A549 (cell line): ENCODE measurements around the gene ARRDC5. TPM values are rescaled to one million over a fixed set of nuclear protein-coding genes. Genes with fewer than 3 reads are reported as not detected.

Experiments
- ATAC-seq, 2 experiments: fragments of 200-7000 bp in 1 of 2; fragments of >200 bp in 1 of 2; cut with Nextera tagmentation in 1 of 2; cut with Tn5 transposase in 1 of 2; 3 replicates each; pipeline versions ENCODE4 v1.8.0 to v1.9.1; 2018 to 2020; ENCODE audit warnings: mild to moderate bottlenecking in 1 of 2, moderate library complexity in 1 of 2
- CTCF ChIA-PET: fragments of 300-600 bp; sonication (Branson Sonifier 250); formaldehyde crosslinking; extraction: SDS; loops from one replicate; lab custom pipeline; 2021; ENCODE audit warnings: antibody characterized with exemption, inconsistent platforms; lab: Yijun Ruan, JAX
- POLR2A ChIA-PET: fragments of 350-600 bp; formaldehyde crosslinking; extraction: SDS; loops from one replicate; lab custom pipeline; 2021; ENCODE audit warnings: antibody characterized with exemption, inconsistent platforms; lab: Yijun Ruan, JAX
- DNase-seq, 2 experiments: peaks; one replicate each; pipeline versions ENCODE4 v3.0.0 to v3.0.0-alpha.2; 2011 to 2016; ENCODE audit warnings: low read depth in 1 of 2, low spot score in 1 of 2
- FAIRE-seq: peaks from 2 replicates; lab custom pipeline; 2011; peaks lifted over from hg19 to GRCh38; lab: Jason Lieb, UNC
- H3K27ac ChIP-seq, 2 experiments: fragments of >200 bp; sonication (Bioruptor Twin); formaldehyde crosslinking; 3 replicates each; pipeline ENCODE4 v1.5.1; 2016 to 2017
- H3K4me1 ChIP-seq: fragments of >200 bp; sonication (Bioruptor Twin); formaldehyde crosslinking; 3 replicates; pipeline ENCODE4 v1.6.1; 2016
- H3K4me2 ChIP-seq: fragments of >200 bp; sonication (Bioruptor Twin); formaldehyde crosslinking; 3 replicates; pipeline ENCODE4 v1.6.1; 2016
- H3K4me3 ChIP-seq: fragments of >200 bp; sonication (Bioruptor Twin); formaldehyde crosslinking; 3 replicates; pipeline ENCODE4 v1.5.1; 2016
- H3K9me3 ChIP-seq: fragments of >200 bp; sonication (Bioruptor Twin); formaldehyde crosslinking; 3 replicates; pipeline ENCODE4 v1.6.1; 2016
- BHLHE40 ChIP-seq: IDR thresholded peaks from 2 replicates; pipeline ENCODE4 v1.6.1; 2012; ENCODE audit warnings: low read depth, low read length, inconsistent platforms
- CBX2 ChIP-seq: fragments of 200-600 bp; sonication (generic); IDR thresholded peaks from 2 replicates; pipeline ENCODE4 v1.6.1; 2016; ENCODE audit warnings: low read depth, mild to moderate bottlenecking, borderline replicate concordance
- CEBPB ChIP-seq, 2 experiments: fragments of >200 bp in 1 of 2; sonication (Bioruptor Twin) in 1 of 2; formaldehyde crosslinking in 1 of 2; IDR thresholded peaks; 2 replicates each; pipeline ENCODE4 v1.6.1; 2012 to 2016
- CHD4 ChIP-seq: fragments of 200-600 bp; sonication (generic); IDR thresholded peaks from 2 replicates; pipeline ENCODE4 v1.6.1; 2016; ENCODE audit warnings: antibody characterized with exemption, mild to moderate bottlenecking, borderline replicate concordance
- EHMT2 ChIP-seq: fragments of 200-600 bp; sonication (generic); IDR thresholded peaks from 2 replicates; pipeline ENCODE4 v1.6.1; 2016; ENCODE audit warnings: antibody characterized with exemption, low read depth, mild to moderate bottlenecking, moderate library complexity
- FOSB ChIP-seq: fragments of 250-450 bp; sonication (Bioruptor Pico); IDR thresholded peaks from 2 replicates; pipeline ENCODE4 v1.5.0; 2020; ENCODE audit warnings: mild to moderate bottlenecking, moderate library complexity
- FOSL2 ChIP-seq, 2 experiments: fragments of 450-650 bp in 1 of 2; fragments of >200 bp in 1 of 2; sonication (Bioruptor Twin) in 1 of 2; formaldehyde crosslinking; IDR thresholded peaks; 2 replicates each; pipeline versions ENCODE4 v1.5.0 to v1.6.1; 2016 to 2020; ENCODE audit warnings: mild to moderate bottlenecking in 1 of 2, moderate library complexity in 1 of 2
- GATA3 ChIP-seq: IDR thresholded peaks from 2 replicates; pipeline ENCODE4 v1.6.1; 2012; ENCODE audit warnings: borderline replicate concordance
- HMGXB4 ChIP-seq: fragments of 250-450 bp; sonication (Bioruptor Pico); IDR thresholded peaks from 2 replicates; pipeline ENCODE4 v1.5.0; 2021; ENCODE audit warnings: mild to moderate bottlenecking, moderate library complexity, borderline replicate concordance
- HOXA7 ChIP-seq: fragments of 250-450 bp; sonication (Bioruptor Pico); IDR thresholded peaks from 2 replicates; pipeline ENCODE4 v1.5.0; 2020; ENCODE audit warnings: mild to moderate bottlenecking, moderate library complexity
- HOXB13 ChIP-seq: fragments of 250-450 bp; sonication (Bioruptor Pico); IDR thresholded peaks from 2 replicates; pipeline ENCODE4 v1.5.0; 2020; ENCODE audit warnings: low read depth, mild to moderate bottlenecking, moderate library complexity
- JUN ChIP-seq, 2 experiments: fragments of >200 bp; sonication (Bioruptor Twin); formaldehyde crosslinking; IDR thresholded peaks; 2 replicates in 1 of 2; 3 replicates in 1 of 2; pipeline ENCODE4 v1.6.1; 2016 to 2017
- MAZ ChIP-seq: fragments of 150-350 bp; IDR thresholded peaks from 2 replicates; pipeline ENCODE4 v1.6.1; 2014; ENCODE audit warnings: antibody characterized with exemption, low read depth, low read length, borderline replicate concordance
- MYC ChIP-seq: IDR thresholded peaks from 2 replicates; pipeline ENCODE4 v1.6.1; 2012; ENCODE audit warnings: mild to moderate bottlenecking, inconsistent platforms, low read length, improper control_type of control experiment, borderline replicate concordance
- NR3C1 ChIP-seq: fragments of >200 bp; sonication (Bioruptor Twin); formaldehyde crosslinking; IDR thresholded peaks from 3 replicates; pipeline ENCODE4 v1.6.1; 2017
- PHF8 ChIP-seq: fragments of 200-600 bp; sonication (generic); IDR thresholded peaks from 2 replicates; pipeline ENCODE4 v1.6.1; 2016; ENCODE audit warnings: low read depth, mild to moderate bottlenecking, antibody characterized with exemption, moderate library complexity, borderline replicate concordance
- RCOR1 ChIP-seq: fragments of 150-350 bp; IDR thresholded peaks from 2 replicates; pipeline ENCODE4 v1.6.1; 2014; ENCODE audit warnings: antibody characterized with exemption, low read length, low read depth
- SMC3 ChIP-seq: fragments of >200 bp; sonication (Bioruptor Twin); formaldehyde crosslinking; IDR thresholded peaks from 3 replicates; pipeline ENCODE4 v1.6.1; 2018; ENCODE audit warnings: inconsistent platforms
- SREBF2 ChIP-seq: fragments of 450-650 bp; IDR thresholded peaks from 2 replicates; pipeline ENCODE4 v1.6.1; 2014; ENCODE audit warnings: mild to moderate bottlenecking, moderate library complexity
- TFCP2L1 ChIP-seq: fragments of 250-450 bp; sonication (Bioruptor Pico); IDR thresholded peaks from 2 replicates; pipeline ENCODE4 v1.5.0; 2021; ENCODE audit warnings: mild to moderate bottlenecking
- ZFP36 ChIP-seq: fragments of 450-650 bp; IDR thresholded peaks from 2 replicates; pipeline ENCODE4 v1.6.1; 2014; ENCODE audit warnings: borderline replicate concordance; ENCODE audit not compliant: partially characterized antibody
- ZSCAN20 ChIP-seq: fragments of 250-450 bp; sonication (Bioruptor Pico); IDR thresholded peaks from 2 replicates; pipeline ENCODE4 v1.8.0; 2022; ENCODE audit warnings: mild to moderate bottlenecking, moderate library complexity
- WGBS: methylation state at CpG from one replicate; pipeline ENCODE4 v1.1.6; 2017; ENCODE audit errors: missing lambda C conversion rate; 5-methylcytosine and 5-hydroxymethylcytosine counted together
- polyA plus RNA-seq, 4 experiments: library from polyadenylated mRNA; depleted of rRNA in 3 of 4; stranded (reverse); fragments of >200 nt; fragmentation: RNase III in 1 of 4; extraction: RNeasy Plus Mini Kit Qiagen cat#74134 plus additional on column Dnase treatment in 1 of 4; gene quantifications; 2 replicates in 3 of 4; 3 replicates in 1 of 4; pipeline ENCODE4 v1.2.3, GENCODE V29; 2011 to 2017
- TF ChIP-seq, protein P1 (sequence below): IDR thresholded peaks from 2 replicates; pipeline ENCODE4 v1.6.1; 2012
- TF ChIP-seq, protein P2 (sequence below): fragments of 450-650 bp; IDR thresholded peaks from 2 replicates; pipeline ENCODE4 v1.6.1; 2014; ENCODE audit warnings: antibody characterized with exemption

The ARRDC5 gene
- polyA plus RNA-seq, 2 of the 4 experiments (the other 2 are of a cell fraction): not detected

DNA sequence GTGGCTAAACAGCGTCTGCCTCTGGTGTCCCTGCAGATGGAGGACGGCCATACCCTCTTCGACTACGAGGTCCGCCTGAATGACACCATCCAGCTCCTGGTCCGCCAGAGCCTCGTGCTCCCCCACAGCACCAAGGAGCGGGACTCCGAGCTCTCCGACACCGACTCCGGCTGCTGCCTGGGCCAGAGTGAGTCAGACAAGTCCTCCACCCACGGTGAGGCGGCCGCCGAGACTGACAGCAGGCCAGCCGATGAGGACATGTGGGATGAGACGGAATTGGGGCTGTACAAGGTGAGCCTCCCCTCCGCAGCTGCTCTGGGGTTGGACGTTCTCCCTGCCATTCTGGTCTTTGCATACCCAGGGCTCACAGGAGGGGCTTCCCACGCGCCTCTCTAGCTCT lies 26.5 kb upstream of the ARRDC5 start:
- FAIRE-seq (no peak), ATAC-seq (no peak), DNase-seq (no peak)
- H3K4me2 ChIP-seq: no peak overlapping the region
- ChIA-PET POLR2A (no interaction called here), CTCF (interaction anchor here (0.6 to 3.6 kb wide), 4 partner anchors 11 to 102 kb away, joined by 3 to 14 read pairs (median 3); no protein-coding TSS in a partner anchor)
- no peak for TF ChIP-seq CBX2
- no peak for TF ChIP-seq GATA3
- TF ChIP-seq HMGXB4 (CRISPR knock-in tag): no peak
- TF ChIP-seq, protein P1, sequence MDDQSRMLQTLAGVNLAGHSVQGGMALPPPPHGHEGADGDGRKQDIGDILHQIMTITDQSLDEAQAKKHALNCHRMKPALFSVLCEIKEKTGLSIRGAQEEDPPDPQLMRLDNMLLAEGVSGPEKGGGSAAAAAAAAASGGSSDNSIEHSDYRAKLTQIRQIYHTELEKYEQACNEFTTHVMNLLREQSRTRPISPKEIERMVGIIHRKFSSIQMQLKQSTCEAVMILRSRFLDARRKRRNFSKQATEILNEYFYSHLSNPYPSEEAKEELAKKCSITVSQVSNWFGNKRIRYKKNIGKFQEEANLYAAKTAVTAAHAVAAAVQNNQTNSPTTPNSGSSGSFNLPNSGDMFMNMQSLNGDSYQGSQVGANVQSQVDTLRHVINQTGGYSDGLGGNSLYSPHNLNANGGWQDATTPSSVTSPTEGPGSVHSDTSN: no peak
- no peak for TF ChIP-seq ZFP36
- no peak for TF ChIP-seq FOSL2 (IDR thresholded peaks at IDR 0.05)
- TF ChIP-seq FOSL2 (CRISPR knock-in tag; IDR thresholded peaks at IDR 0.05): no peak
- no peak for TF ChIP-seq SREBF2
- no peak for TF ChIP-seq JUN (IDR thresholded peaks at IDR 0.05)
- no peak for TF ChIP-seq ZSCAN20 (CRISPR knock-in tag)
- TF ChIP-seq MAZ: no peak
- TF ChIP-seq EHMT2: no peak
- TF ChIP-seq, protein P2, sequence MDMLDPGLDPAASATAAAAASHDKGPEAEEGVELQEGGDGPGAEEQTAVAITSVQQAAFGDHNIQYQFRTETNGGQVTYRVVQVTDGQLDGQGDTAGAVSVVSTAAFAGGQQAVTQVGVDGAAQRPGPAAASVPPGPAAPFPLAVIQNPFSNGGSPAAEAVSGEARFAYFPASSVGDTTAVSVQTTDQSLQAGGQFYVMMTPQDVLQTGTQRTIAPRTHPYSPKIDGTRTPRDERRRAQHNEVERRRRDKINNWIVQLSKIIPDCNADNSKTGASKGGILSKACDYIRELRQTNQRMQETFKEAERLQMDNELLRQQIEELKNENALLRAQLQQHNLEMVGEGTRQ: no peak
- TF ChIP-seq RCOR1: no peak
- no peak for TF ChIP-seq HOXA7 (CRISPR knock-in tag)
- peaks cover 11% of the 10 kb centered on the region; the same call in 2 of the 3 replicates for H3K4me1 ChIP-seq
- 94% methylated on average over 8 of the region's 22 CpGs for WGBS
- no peaks in the 10 kb centered on the region for H3K9me3 ChIP-seq
- no peak overlapping the region for H3K4me3 ChIP-seq
- H3K27ac ChIP-seq: no peak overlapping the region

GRCh38 chr19:4923276-4923747 lies 20.6 kb upstream of the ARRDC5 start:
- TF ChIP-seq CEBPB (IDR thresholded peaks at IDR 0.05) (no peak), NR3C1 (no peak), EHMT2 (no peak), ZFP36 (no peak), MYC (no peak), FOSB (CRISPR knock-in tag) (no peak), TFCP2L1 (no peak), HOXA7 (CRISPR knock-in tag) (no peak), BHLHE40 (no peak), PHF8 (no peak), CBX2 (no peak), HOXB13 (CRISPR knock-in tag) (no peak), CHD4 (no peak), SMC3 (no peak), GATA3 (no peak), MAZ (no peak)
- TF ChIP-seq, protein P2: no peak
- 97% methylated on average over 10 of the region's 21 CpGs for WGBS
- POLR2A ChIA-PET: no interaction called here
- Histone ChIP-seq H3K27ac (no peak overlapping the region), H3K9me3 (no peaks in the 10 kb centered on the region), H3K4me1 (peaks cover 11% of the 10 kb centered on the region; the same call in 2 of the 3 replicates), H3K4me3 (no peak overlapping the region), H3K4me2 (no peak overlapping the region)
- no peak for FAIRE-seq
- CTCF ChIA-PET: no interaction called here
- ATAC-seq: no peak
- no peak for DNase-seq
